T47D (cell line): Measurements from ENCODE around the gene PRKD1.
"Not testable (repeated sequence)": the region's sequence is repeated elsewhere in the genome, so short reads cannot be mapped to it uniquely, and the experiment has no call there.

Source experiments
- DNase-seq, 2 experiments: peaks; one replicate each; pipeline versions ENCODE4 v3.0.0 to v3.0.0-alpha.2; 2011 to 2012; ENCODE audit warnings: low read depth in 1 of 2, low spot score in 1 of 2
- JUND ChIP-seq: IDR thresholded peaks from 2 replicates; pipeline ENCODE4 v1.6.1; 2012; ENCODE audit warnings: low read depth
- in situ Hi-C: cut with HindIII; loops from 2 replicates; pipeline ENCODE4 v1.10.0; 2016; ENCODE audit warnings: low sequenced_read_pairs, low pct_unique_long_range_greater_than_20kb

Gene PRKD1

GRCh38 chr14:29895591-29896083 lies 32.0 kb downstream of the PRKD1 start:
- peak in 1 of 2 experiments; percentile 10 for DNase-seq
- no peak for TF ChIP-seq JUND
- in situ Hi-C loops, result no loop called here

- in situ Hi-C loops, result no loop called here
- no peak for DNase-seq
- no peak for TF ChIP-seq JUND
These were observed 33.7 kb downstream of the PRKD1 start for GRCh38 chr14:29893989-29894388.

GRCh38 chr14:29892327-29892726 lies 35.3 kb downstream of the PRKD1 start:
- in situ Hi-C loops, result no loop called here
- DNase-seq, result no peak

GRCh38 chr14:29885988-29886387 lies 41.7 kb downstream of the PRKD1 start:
- in situ Hi-C loops, result no loop called here
- TF ChIP-seq JUND, result no peak
- DNase-seq, result no peak

More at GRCh38 chr14:29892327-29892726, 35.3 kb downstream of the PRKD1 start:
- no peak for TF ChIP-seq JUND

- in situ Hi-C loops, result no loop called here
- DNase-seq, result no peak
- TF ChIP-seq JUND, result no peak
These were observed 59.6 kb downstream of the PRKD1 start for GRCh38 chr14:29868000-29868399.

- in situ Hi-C loops, result no loop called here
- no peak for TF ChIP-seq JUND
- no peak for DNase-seq
These were observed 62.3 kb downstream of the PRKD1 start for GRCh38 chr14:29865299-29865698.

GRCh38 chr14:29861996-29862395 lies 65.7 kb downstream of the PRKD1 start:
- TF ChIP-seq JUND, result no peak
- no peak for DNase-seq
- in situ Hi-C loops, result no loop called here

GRCh38 chr14:29858299-29858698 lies 69.3 kb downstream of the PRKD1 start:
- DNase-seq, result no peak
- TF ChIP-seq JUND, result no peak
- in situ Hi-C loops, result no loop called here

- DNase-seq, result no peak
- in situ Hi-C loops, result no loop called here
- no peak for TF ChIP-seq JUND
These were observed 70.1 kb downstream of the PRKD1 start for GRCh38 chr14:29857551-29857950.

GRCh38 chr14:29856516-29856915 lies 71.1 kb downstream of the PRKD1 start:
- TF ChIP-seq JUND, result no peak
- in situ Hi-C loops, result no loop called here
- no peak for DNase-seq

- DNase-seq, in situ Hi-C loops: not testable (repeated sequence)
These were observed 74.0 kb downstream of the PRKD1 start for GRCh38 chr14:29853691-29854090.

GRCh38 chr14:29853272-29853671 lies 74.4 kb downstream of the PRKD1 start:
- no peak for TF ChIP-seq JUND
- in situ Hi-C loops, result no loop called here
- no peak for DNase-seq

- in situ Hi-C loops, result no loop called here
- no peak for TF ChIP-seq JUND
- no peak for DNase-seq
These were observed 76.2 kb downstream of the PRKD1 start for GRCh38 chr14:29851397-29851796.

GRCh38 chr14:29847056-29847380 lies 80.6 kb downstream of the PRKD1 start:
- in situ Hi-C loops, result no loop called here
- no peak for DNase-seq
- TF ChIP-seq JUND, result no peak
